ENCODE results near the gene ABCB1.

GRCh38 chr7:87565877-87566276, 34.8 kb downstream of the ABCB1 start:
- TF ChIP-seq POLR2A (IDR thresholded peaks at IDR 0.05; ENCODE audit: low read depth, low read length) (no peak), EZH2 (IDR thresholded peaks at IDR 0.05; ENCODE audit: borderline replicate concordance, low read depth, low read length, severe bottlenecking) (no peak), POLR2AphosphoS5 (IDR thresholded peaks at IDR 0.05; ENCODE audit: insufficient read depth, low read depth, low read length) (no peak)
